HCT116 (cell line): Measurements from ENCODE around the gene SMYD3.

Source experiments
- TF ChIP-seq, protein P1 (sequence below), 3 experiments: fragments of 200-600 bp in 1 of 3; sonication (generic) in 1 of 3; IDR thresholded peaks in 2 of 3; conservative IDR thresholded peaks in 1 of 3; 2 replicates each; pipeline ENCODE4 v1.5.1; 2012 to 2017; ENCODE audit warnings: low read depth in 2 of 3, low read length in 2 of 3, antibody characterized with exemption in 1 of 3, borderline replicate concordance in 1 of 3, control low read depth in 1 of 3, mild to moderate bottlenecking in 1 of 3, mixed read lengths in 1 of 3, mixed run types in 1 of 3, moderate library complexity in 1 of 3; ENCODE audit not compliant: insufficient read depth in 1 of 3
- TF ChIP-seq, protein P2 (sequence below): IDR thresholded peaks from 2 replicates; pipeline ENCODE4 v1.6.1; 2012
- TF ChIP-seq, protein P3 (sequence below): IDR thresholded peaks from 2 replicates; pipeline ENCODE4 v1.6.1; 2012

DNA sequence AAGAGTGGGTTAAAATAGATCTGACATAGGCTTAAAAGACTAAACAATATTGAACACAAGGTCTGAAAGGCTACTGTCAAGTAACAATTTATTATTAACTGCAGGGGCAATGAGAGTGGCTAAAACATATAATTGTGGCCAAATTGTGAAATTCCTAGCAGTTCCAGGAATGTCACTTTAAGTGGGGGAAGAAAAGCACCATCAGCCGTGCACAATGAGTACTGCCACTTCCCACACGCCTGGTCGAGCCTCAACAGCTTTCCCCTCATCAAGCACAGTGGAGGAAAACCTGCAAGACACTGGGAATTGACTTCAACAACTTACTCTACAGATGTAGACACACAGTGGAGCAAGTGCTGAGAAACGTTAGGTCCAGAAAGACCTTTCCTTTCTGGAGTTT is 42.6 kb upstream of the SMYD3 start:
- TF ChIP-seq, protein P1, sequence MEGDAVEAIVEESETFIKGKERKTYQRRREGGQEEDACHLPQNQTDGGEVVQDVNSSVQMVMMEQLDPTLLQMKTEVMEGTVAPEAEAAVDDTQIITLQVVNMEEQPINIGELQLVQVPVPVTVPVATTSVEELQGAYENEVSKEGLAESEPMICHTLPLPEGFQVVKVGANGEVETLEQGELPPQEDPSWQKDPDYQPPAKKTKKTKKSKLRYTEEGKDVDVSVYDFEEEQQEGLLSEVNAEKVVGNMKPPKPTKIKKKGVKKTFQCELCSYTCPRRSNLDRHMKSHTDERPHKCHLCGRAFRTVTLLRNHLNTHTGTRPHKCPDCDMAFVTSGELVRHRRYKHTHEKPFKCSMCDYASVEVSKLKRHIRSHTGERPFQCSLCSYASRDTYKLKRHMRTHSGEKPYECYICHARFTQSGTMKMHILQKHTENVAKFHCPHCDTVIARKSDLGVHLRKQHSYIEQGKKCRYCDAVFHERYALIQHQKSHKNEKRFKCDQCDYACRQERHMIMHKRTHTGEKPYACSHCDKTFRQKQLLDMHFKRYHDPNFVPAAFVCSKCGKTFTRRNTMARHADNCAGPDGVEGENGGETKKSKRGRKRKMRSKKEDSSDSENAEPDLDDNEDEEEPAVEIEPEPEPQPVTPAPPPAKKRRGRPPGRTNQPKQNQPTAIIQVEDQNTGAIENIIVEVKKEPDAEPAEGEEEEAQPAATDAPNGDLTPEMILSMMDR (IDR thresholded peaks at IDR 0.05 in 2 of 3, conservative IDR thresholded peaks at IDR 0.05 in 1 of 3; ENCODE audit: borderline replicate concordance in 1 of 3, insufficient read depth in 1 of 3, low read depth in 2 of 3, low read length in 2 of 3) = no peak
- TF ChIP-seq, protein P2, sequence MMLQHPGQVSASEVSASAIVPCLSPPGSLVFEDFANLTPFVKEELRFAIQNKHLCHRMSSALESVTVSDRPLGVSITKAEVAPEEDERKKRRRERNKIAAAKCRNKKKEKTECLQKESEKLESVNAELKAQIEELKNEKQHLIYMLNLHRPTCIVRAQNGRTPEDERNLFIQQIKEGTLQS = no peak
- TF ChIP-seq, protein P3, sequence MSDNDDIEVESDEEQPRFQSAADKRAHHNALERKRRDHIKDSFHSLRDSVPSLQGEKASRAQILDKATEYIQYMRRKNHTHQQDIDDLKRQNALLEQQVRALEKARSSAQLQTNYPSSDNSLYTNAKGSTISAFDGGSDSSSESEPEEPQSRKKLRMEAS = no peak
